Measurements from ENCODE around the gene PAGR1. TPM values are rescaled to one million over a fixed set of nuclear protein-coding genes. Genes with fewer than 3 reads are reported as not detected.
"Not testable (repeated sequence)": the region's sequence is repeated elsewhere in the genome, so short reads cannot be mapped to it uniquely, and the experiment has no call there.

The PAGR1 gene
- total RNA-seq, 1 experiment from 2014 or later: 117 TPM

DNA sequence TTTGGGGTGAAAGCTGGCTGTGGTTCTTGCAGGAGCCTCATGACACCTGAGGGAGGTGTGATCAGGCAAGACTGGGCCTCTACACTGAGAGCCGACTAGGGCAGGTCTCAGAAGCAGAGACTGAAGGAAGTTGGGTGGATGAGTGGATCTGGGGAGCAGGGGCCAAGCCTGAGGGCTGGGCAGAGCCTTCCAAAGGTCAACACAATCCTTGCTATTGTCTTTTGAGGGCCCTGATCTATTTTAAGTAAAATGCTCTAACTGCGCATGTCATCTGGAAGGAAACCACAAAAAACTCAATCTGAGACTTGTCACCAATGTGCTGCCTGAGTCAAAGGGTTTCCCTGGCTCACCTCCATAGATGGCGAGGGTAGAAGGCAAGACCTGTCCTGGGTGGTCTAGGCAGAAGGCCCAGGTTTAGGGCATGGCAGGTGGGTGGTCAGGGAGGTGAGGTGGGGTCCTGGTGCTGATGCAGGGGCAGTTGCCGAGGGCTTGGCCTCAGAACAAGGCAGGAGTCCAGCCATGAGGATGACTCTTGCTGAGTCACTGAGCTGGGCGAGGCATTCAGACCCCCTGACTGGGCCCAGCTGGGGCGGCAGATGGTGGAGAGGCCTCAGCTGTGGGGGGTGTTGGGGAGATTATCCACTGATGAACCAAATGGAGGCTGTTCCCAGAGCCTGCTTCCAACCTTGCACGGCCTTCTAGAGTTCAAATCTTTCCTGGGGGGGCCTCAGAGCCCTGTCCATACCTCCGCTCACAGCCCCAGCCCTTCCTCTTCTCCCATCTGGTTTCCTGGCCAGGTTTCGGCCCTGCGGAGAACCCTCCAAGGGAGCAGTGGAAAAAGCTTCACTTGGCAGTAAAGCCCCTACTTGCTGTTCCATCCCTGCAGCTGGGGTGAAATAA is 9.4 kb downstream of the PAGR1 start:
- in situ Hi-C loops (cut with HindIII; ENCODE audit: low pct_unique_long_range_greater_than_20kb, low sequenced_read_pairs): no loop called here
- DNase-seq (ENCODE audit: low read depth): peak; percentile 70

DNA sequence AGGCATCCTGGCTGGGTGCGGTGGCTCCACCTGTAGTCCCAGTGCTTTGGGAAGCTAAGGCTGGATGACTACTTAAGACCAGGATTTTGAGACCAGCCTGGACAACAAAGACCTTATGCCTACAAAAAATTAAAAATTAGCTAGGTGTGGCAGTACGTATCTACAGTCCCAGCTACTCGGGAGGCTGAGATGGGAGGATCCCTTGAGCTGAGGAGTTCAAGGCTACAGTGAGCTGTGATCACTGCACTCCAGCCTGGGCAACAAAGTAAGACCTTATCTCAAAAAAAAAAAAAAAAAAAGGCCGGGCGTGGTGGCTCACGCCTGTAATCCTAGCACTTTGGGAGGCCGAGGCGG is 10.4 kb downstream of the PAGR1 start:
- in situ Hi-C loops (cut with HindIII; ENCODE audit: low pct_unique_long_range_greater_than_20kb, low sequenced_read_pairs): no loop called here
- DNase-seq (ENCODE audit: low read depth): no peak

DNA sequence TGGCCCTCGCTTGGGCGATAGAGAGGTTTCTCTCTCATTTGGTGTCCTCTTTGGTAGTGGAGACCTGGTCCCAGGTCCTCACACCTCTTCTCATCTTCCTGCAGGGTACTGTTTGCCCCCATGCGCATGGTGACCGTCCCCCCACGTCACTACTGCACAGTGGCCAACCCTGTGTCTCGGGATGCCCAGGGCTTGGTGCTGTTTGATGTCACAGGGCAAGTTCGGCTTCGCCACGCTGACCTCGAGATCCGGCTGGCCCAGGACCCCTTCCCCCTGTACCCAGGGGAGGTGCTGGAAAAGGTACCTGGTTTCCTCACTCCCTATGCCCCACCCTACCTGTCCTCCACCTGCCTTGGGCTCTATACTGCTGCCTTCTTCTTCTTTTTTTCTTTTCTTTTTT is 14.8 kb downstream of the PAGR1 start:
- in situ Hi-C loops (cut with HindIII; ENCODE audit: low pct_unique_long_range_greater_than_20kb, low sequenced_read_pairs): no loop called here
- no peak for DNase-seq (ENCODE audit: low read depth)

DNA sequence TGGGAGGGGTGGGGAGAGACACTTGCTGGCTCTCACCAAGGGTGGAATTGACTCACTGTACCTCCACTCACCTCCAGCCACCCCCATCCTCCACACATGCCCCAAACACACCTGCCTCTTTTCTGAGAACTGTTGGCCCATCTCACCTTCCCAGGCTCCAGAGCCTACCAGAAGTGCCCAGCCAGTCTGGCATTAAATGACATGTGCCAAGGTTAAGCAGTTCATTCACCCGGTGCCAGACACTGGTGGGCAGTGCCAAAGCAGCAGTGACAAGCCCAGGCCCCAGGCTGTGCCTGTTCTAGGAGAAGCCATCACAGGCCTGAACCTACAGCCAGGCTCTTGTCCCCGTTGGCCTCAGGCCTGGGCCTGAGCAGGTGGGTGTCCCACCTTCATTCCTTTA is 15.5 kb downstream of the PAGR1 start:
- DNase-seq (ENCODE audit: low read depth): no peak
- in situ Hi-C loops (cut with HindIII; ENCODE audit: low pct_unique_long_range_greater_than_20kb, low sequenced_read_pairs): no loop called here

DNA sequence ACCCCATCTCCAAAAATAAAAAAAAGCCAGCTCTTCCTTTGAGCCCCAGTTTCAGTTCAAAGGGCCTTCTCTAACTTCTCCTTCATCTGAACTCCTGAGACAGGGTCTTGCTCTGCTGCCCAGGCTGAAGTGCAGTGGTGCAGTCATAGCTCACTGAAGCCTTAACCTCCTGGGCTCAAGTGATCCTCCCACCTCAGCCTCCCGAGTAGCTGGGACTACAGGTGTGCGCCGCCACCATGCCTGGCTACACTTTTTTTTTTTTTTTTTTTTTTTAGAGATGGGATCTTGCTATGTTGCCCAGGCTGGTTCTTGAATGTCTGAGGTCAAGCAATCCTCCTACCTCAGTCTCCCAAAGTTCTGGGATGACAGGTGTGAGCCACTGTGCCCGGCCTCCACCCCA is 17.3 kb downstream of the PAGR1 start:
- in situ Hi-C loops (cut with HindIII; ENCODE audit: low pct_unique_long_range_greater_than_20kb, low sequenced_read_pairs); DNase-seq (ENCODE audit: low read depth): not testable (repeated sequence)

DNA sequence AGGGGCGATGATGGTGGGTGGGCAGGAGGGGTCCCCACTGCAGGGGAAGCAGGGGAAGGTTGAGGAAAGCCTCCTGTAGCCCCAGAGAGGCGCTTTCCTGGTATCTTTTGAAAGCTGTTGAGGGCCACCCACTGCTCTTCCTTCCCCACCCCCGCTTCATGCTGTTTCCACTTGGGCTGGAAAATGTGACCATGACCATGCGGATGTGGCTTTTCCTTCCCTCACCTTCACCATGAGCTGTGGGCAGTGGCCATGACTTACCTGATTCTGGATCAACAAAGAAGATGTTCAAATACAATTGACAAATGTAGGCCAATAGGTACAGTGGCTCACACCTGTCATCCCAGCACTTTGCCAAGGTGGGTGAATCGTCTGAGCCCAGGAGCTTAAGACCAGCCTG is 18.1 kb downstream of the PAGR1 start:
- DNase-seq (ENCODE audit: low read depth): no peak
- in situ Hi-C loops (cut with HindIII; ENCODE audit: low pct_unique_long_range_greater_than_20kb, low sequenced_read_pairs): no loop called here

DNA sequence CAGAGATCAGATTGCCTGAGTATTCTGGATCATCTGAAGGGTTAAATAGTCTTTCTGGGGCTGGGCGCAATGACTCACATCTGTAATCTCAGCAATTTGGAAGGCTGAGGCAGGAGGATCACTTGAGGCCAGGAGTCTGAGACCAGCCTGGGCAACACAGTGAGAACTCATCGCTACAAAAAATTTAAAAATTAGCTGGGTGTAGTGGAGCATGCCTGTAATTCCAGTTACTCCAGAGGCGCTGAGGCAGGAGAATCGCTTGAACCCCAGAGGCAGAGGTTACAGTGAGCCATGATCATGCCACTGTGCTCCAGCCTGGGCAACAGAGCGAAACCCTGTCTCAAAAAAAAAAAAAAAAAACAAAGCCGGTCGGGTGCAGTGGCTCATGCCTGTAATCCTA is 20.0 kb downstream of the PAGR1 start:
- in situ Hi-C loops (cut with HindIII; ENCODE audit: low pct_unique_long_range_greater_than_20kb, low sequenced_read_pairs): no loop called here
- peak; percentile 71 for DNase-seq (ENCODE audit: low read depth)

DNA sequence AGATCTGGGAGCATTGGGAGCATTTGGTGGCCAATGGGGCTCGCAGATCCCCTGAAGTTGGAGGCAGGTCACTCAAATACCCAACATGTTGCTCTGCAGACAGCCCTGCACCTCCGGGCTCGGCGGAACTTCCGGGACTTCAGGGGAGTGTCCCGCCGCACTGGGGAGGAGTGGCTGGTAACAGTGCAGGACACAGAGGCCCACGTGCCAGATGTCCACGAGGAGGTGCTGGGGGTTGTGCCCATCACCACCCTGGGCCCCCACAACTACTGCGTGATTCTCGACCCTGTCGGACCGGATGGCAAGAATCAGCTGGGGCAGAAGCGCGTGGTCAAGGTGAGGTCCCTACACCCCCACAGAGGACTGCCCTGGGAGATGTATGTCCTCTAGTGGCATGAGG is 20.7 kb downstream of the PAGR1 start:
- in situ Hi-C loops (cut with HindIII; ENCODE audit: low pct_unique_long_range_greater_than_20kb, low sequenced_read_pairs): no loop called here
- no peak for DNase-seq (ENCODE audit: low read depth)

DNA sequence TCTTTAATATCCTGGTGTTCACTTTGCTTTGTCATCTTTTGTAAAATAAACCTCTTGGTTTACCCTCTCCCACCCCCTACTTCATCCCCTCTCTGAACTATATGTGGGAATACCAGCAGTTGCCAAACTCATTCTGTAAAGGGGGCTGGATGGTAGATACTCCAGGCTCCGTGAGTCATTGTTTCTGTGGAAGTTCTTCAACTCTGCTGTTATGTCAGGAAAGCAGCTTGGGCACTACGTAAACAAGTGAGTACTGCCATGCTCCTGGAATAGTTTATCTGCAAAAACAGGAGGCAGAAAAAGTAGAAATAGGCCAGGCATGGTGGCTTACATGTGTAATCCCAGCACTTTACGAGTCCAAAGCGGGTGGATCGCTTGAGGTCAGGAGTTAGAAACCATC is 21.9 kb downstream of the PAGR1 start:
- in situ Hi-C loops (cut with HindIII; ENCODE audit: low pct_unique_long_range_greater_than_20kb, low sequenced_read_pairs): no loop called here
- no peak for DNase-seq (ENCODE audit: low read depth)

DNA sequence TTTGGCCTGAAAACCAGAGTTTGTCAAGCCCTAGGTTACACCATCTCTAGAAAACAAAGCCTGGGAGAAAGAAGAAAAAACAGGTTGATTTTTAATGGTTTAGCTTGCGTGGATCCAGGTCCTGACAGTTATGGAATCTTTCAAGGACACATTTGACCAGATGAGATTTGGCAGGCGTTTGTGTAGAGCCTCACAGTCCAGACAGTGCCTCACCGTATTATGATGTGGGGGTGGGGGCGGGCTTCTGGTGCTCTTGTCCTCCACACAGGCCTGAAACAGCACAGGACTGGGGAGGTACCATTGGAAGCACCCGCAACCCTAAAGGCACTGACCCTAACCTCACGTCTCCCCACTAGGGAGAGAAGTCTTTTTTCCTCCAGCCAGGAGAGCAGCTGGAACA is 23.9 kb downstream of the PAGR1 start:
- in situ Hi-C loops (cut with HindIII; ENCODE audit: low pct_unique_long_range_greater_than_20kb, low sequenced_read_pairs): no loop called here
- no peak for DNase-seq (ENCODE audit: low read depth)

DNA sequence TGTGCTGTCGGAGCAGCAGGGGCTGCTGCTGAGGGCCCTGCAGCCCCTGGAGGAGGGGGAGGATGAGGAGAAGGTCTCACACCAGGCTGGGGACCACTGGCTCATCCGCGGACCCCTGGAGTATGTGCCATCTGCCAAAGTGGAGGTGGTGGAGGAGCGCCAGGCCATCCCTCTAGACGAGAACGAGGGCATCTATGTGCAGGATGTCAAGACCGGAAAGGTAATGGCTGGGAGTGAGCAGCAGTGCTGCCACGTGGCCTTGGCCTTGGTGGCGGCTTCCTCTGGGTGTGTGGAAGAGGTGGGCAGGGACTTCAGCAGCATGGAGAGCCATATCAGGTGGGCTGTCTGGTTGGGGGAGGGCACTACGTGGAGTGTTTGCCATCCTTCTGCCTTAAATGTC is 24.3 kb downstream of the PAGR1 start:
- no peak for DNase-seq (ENCODE audit: low read depth)
- in situ Hi-C loops (cut with HindIII; ENCODE audit: low pct_unique_long_range_greater_than_20kb, low sequenced_read_pairs): no loop called here

DNA sequence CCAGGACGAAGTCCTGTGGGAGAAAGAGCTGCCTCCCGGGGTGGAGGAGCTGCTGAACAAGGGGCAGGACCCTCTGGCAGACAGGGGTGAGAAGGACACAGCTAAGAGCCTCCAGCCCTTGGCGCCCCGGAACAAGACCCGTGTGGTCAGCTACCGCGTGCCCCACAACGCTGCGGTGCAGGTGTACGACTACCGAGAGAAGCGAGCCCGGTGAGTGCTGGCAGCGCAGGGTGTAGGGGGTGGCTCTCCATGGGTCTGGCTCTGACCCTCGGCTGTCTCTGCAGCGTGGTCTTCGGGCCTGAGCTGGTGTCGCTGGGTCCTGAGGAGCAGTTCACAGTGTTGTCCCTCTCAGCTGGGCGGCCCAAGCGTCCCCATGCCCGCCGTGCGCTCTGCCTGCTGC is 25.7 kb downstream of the PAGR1 start:
- in situ Hi-C loops (cut with HindIII; ENCODE audit: low pct_unique_long_range_greater_than_20kb, low sequenced_read_pairs): no loop called here

DNA sequence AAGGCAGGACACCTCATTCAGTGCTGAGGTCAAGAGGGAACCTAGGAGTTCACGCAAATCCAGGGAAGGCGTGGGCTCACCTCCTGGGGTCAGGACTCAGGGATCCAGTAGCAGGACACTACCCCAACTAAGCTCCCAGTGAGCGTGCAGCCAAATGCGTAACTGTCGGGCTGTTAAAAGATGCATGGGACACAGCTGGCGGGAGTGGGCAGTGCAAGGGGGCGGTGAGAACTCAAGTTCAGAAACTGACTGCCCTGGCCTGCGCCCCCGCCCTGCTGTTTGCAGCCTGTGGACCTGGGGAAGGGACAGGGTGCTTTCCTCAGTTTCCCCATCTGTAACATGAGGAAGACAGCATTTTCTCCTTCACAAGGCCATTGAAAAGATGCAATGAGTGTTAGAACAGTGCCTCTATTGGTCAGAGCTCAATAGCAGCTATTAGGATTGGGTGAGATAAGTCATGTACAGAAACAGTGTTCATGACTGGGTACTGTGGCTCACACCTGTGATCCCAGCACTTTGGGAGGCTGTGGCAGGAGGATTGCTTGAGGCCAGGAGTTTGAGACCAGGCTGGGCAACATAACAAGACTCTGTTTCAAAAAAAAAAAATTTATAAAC is 26.9 kb downstream of the PAGR1 start:
- in situ Hi-C loops (cut with HindIII; ENCODE audit: low pct_unique_long_range_greater_than_20kb, low sequenced_read_pairs): no loop called here
- DNase-seq (ENCODE audit: low read depth): no peak

More for the DNA sequence above, 25.7 kb downstream of the PAGR1 start:
- no peak for DNase-seq (ENCODE audit: low read depth)

DNA sequence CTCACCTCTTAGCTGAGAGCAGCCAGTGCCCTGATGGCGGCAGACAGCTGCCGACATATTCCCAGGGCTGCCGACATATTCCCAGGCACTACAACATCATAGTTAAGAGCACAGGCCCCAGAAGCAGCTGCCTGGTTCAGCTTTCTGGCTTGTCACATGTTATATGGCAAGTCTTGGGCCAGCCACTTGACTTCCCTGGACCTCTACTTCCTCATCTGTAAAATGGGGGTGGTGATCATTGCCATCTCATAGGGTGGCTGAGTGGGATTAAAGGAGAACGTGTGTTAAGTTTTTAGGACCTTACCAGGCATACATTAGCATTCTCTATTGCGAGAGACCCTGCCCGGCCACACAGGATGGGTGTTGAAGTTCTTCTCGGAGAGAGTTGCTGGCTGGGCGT is 28.0 kb downstream of the PAGR1 start:
- no peak for DNase-seq (ENCODE audit: low read depth)
- in situ Hi-C loops (cut with HindIII; ENCODE audit: low pct_unique_long_range_greater_than_20kb, low sequenced_read_pairs): no loop called here

DNA sequence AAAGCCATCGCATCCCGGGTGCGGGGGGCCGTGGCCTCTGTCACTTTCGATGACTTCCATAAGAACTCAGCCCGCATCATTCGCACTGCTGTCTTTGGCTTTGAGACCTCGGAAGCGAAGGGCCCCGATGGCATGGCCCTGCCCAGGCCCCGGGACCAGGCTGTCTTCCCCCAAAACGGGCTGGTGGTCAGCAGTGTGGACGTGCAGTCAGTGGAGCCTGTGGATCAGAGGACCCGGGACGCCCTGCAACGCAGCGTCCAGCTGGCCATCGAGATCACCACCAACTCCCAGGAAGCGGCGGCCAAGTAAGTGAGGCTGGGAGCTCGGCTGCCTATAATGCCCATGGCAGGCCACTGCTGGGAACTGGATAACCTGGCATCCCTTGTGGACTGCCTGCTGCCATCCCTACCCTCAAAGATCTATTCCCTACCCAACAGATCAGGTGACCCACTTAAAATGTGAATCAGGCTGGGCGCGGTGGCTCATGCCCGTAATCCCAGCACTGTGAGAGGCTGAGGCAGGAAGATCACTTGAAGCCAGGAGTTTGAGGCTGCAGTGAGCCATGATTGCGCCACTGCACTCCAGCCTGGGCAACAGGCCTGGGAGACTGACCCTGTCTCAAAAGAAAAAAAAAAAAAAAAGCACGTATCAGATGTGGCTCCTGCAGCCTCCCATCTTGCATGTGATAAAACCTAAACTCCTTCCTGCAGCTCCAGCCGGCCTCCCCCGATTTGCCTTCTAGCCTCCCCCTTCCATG is 28.8 kb downstream of the PAGR1 start:
- no peak for DNase-seq (ENCODE audit: low read depth)
- in situ Hi-C loops (cut with HindIII; ENCODE audit: low pct_unique_long_range_greater_than_20kb, low sequenced_read_pairs): no loop called here

DNA sequence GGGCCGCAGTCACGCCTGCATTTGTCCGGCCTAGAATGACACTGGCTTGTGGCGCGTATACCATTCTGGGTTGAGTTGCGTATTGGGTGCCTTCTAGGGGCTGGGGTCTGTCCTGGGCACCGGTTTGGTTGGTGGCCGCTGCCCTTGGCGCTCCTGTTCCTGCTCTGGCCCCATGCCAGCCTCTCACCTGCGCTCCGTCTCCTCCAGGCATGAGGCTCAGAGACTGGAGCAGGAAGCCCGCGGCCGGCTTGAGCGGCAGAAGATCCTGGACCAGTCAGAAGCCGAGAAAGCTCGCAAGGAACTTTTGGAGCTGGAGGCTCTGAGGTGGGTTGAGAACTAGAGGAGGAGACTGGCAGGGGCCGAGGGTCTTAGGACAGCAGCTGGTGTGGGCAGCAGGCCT is 29.7 kb downstream of the PAGR1 start:
- no peak for DNase-seq (ENCODE audit: low read depth)
- in situ Hi-C loops (cut with HindIII; ENCODE audit: low pct_unique_long_range_greater_than_20kb, low sequenced_read_pairs): no loop called here

DNA sequence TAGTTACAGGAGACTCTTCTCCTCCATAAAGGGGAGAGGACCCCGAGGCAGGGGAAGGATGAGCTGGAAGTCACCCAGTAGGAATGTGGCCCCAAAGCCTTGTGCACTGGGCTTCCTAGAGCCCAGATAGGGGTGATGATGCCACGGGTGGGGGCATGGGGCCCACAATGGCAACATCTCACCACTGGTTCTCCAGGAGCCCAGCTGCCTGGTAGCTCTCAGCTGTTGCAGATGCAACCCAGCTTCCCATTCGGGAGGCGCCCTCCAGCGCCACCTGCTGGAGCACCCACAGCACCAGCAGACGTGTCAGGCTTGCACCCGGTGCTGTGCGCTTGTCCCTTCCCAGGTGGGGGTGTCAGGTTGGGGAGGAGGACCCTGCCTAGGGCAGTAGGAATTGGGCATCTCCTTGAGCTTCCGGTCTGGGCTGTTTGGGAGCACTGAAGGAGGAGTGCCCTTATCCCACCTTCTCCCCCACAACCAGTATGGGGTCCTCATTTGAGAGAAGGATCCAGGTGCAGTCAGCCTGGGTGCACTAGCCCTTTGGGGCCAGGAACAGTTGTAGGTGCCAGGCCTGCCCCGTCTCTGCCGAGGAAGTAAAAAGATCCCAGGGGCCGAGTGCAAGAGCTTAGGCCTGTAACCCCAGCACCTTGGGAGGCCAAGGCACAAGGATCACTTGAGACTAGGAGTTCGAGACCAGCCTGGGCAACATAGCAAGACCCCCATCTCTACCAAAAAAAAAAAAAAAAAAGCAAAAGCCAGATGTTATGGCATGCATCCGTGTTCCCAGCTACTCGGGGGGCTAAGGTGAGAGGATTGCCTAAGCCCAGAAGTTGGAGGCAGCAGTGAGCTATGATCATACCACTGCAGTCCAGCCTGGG is 32.7 kb downstream of the PAGR1 start:
- in situ Hi-C loops (cut with HindIII; ENCODE audit: low pct_unique_long_range_greater_than_20kb, low sequenced_read_pairs): no loop called here
- DNase-seq (ENCODE audit: low read depth): peak; percentile 46

DNA sequence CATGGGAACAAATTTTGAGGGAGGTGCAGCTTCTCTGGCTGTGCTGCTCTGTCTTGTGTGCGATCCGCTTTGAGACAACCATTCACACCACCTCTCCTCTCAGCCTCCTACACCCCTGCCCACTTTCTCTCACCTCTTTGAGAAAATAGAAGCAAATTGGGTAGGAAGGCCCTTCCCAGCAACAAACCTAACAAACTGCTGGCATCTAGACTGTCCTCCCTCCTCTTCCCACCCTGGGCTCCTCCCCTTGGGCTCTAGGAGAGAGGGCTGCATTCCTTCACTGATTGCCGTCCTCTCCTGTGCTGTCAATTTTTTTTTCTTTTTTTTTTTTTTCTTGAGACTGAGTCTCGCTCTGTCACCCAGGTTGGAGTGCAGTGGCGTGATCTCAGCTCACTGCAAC is 33.6 kb downstream of the PAGR1 start:
- peak; percentile 72 for DNase-seq (ENCODE audit: low read depth)
- in situ Hi-C loops (cut with HindIII; ENCODE audit: low pct_unique_long_range_greater_than_20kb, low sequenced_read_pairs): no loop called here
